RWPE1 (cell line): ENCODE data around the gene DRD5.

Experiments used
- CTCF ChIA-PET: fragments of 350-600 bp; sonication (Branson Sonifier 250); formaldehyde crosslinking; extraction: SDS; loops from one replicate; lab custom pipeline; 2021; lab: Yijun Ruan, JAX
- POLR2A ChIA-PET: fragments of 400-600 bp; formaldehyde crosslinking; extraction: SDS; loops from one replicate; lab custom pipeline; 2020; ENCODE audit warnings: antibody characterized with exemption; ENCODE audit not compliant: low non-redundant PET; lab: Yijun Ruan, JAX
- DNase-seq: peaks from one replicate; pipeline ENCODE4 v3.0.0; 2012; ENCODE audit warnings: low spot score
- H3K27ac ChIP-seq: fragments of 450-650 bp; 2 replicates; pipeline ENCODE4 v1.5.1; 2017
- TF ChIP-seq, protein P1 (sequence below): fragments of 450-650 bp; conservative IDR thresholded peaks from 2 replicates; pipeline ENCODE4 v1.5.1; 2017; ENCODE audit warnings: low read depth, mild to moderate bottlenecking

Gene DRD5

GRCh38 chr4:9833421-9833820 lies 52.0 kb downstream of the DRD5 start:
- ChIA-PET POLR2A (no interaction called here), CTCF (no interaction called here)
- H3K27ac ChIP-seq: no peak overlapping the region
- TF ChIP-seq, protein P1, sequence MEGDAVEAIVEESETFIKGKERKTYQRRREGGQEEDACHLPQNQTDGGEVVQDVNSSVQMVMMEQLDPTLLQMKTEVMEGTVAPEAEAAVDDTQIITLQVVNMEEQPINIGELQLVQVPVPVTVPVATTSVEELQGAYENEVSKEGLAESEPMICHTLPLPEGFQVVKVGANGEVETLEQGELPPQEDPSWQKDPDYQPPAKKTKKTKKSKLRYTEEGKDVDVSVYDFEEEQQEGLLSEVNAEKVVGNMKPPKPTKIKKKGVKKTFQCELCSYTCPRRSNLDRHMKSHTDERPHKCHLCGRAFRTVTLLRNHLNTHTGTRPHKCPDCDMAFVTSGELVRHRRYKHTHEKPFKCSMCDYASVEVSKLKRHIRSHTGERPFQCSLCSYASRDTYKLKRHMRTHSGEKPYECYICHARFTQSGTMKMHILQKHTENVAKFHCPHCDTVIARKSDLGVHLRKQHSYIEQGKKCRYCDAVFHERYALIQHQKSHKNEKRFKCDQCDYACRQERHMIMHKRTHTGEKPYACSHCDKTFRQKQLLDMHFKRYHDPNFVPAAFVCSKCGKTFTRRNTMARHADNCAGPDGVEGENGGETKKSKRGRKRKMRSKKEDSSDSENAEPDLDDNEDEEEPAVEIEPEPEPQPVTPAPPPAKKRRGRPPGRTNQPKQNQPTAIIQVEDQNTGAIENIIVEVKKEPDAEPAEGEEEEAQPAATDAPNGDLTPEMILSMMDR: no peak
- DNase-seq: no peak
